HepG2 (cell line): ENCODE data around the gene CHIC2. TPM values are rescaled to one million over a fixed set of nuclear protein-coding genes. Genes with fewer than 3 reads are reported as not detected.
A peak's percentile ranks its signal among the peaks of the same experiment; 100 is the strongest.

Source experiments
- AGO2 ChIP-seq: fragments of 200-400 bp; formaldehyde crosslinking; optimal IDR thresholded peaks from 2 replicates; pipeline ENCODE3; 2017; ENCODE audit warnings: mild to moderate bottlenecking, low read depth, low read length, moderate library complexity
- CC2D1A ChIP-seq: sonication (generic); formaldehyde crosslinking; IDR thresholded peaks from 2 replicates; pipeline ENCODE4 v1.8.1; 2023; ENCODE audit warnings: mild to moderate bottlenecking, missing genetic modification reagents
- CHD4 ChIP-seq: fragments of 200-600 bp; sonication (generic); IDR thresholded peaks from 2 replicates; pipeline ENCODE4 v1.7.0; 2017; ENCODE audit warnings: mild to moderate bottlenecking, low read length, borderline replicate concordance
- ETV5 ChIP-seq: IDR thresholded peaks from 2 replicates; pipeline ENCODE4 v1.6.1; 2018; ENCODE audit warnings: missing biosample characterization, missing genetic modification reagents, inconsistent platforms, borderline replicate concordance
- FOXJ3 ChIP-seq: sonication (generic); formaldehyde crosslinking; IDR thresholded peaks from 2 replicates; pipeline ENCODE4 v1.4.0; 2020; ENCODE audit warnings: missing genetic modification reagents, mild to moderate bottlenecking, borderline replicate concordance
- FOXK1 ChIP-seq: sonication (generic); formaldehyde crosslinking; IDR thresholded peaks from 2 replicates; pipeline ENCODE4 v1.4.0; 2020; ENCODE audit warnings: low read depth, missing genetic modification reagents, borderline replicate concordance
- GABPA ChIP-seq, 2 experiments: IDR thresholded peaks; 2 replicates each; pipeline ENCODE4 v1.6.1; 2011 to 2016; ENCODE audit warnings: low read depth in 2 of 2, low read length in 1 of 2, missing biosample characterization in 1 of 2, missing genetic modification characterization in 1 of 2
- HNRNPLL ChIP-seq: fragments of 200-400 bp; formaldehyde crosslinking; IDR thresholded peaks from 2 replicates; pipeline ENCODE4 v1.6.1; 2017; ENCODE audit warnings: mild to moderate bottlenecking, low read depth, low read length; ENCODE audit not compliant: poor library complexity, severe bottlenecking
- POLR2AphosphoS5 ChIP-seq: IDR thresholded peaks from 2 replicates; pipeline ENCODE4 v1.6.1; 2012; ENCODE audit warnings: low read depth, low read length
- SP5 ChIP-seq: IDR thresholded peaks from 2 replicates; pipeline ENCODE4 v1.6.1; 2016; ENCODE audit warnings: low read depth, borderline replicate concordance
- TOPORS ChIP-seq: sonication (generic); formaldehyde crosslinking; IDR thresholded peaks from 2 replicates; pipeline ENCODE4 v1.8.0; 2023; ENCODE audit warnings: mild to moderate bottlenecking, missing genetic modification reagents
- ZBTB42 ChIP-seq: sonication (generic); formaldehyde crosslinking; IDR thresholded peaks from 2 replicates; pipeline ENCODE4 v1.5.0; 2020; ENCODE audit warnings: mild to moderate bottlenecking, missing genetic modification reagents
- ZMYM2 ChIP-seq: sonication (generic); formaldehyde crosslinking; IDR thresholded peaks from 2 replicates; pipeline ENCODE4 v1.8.0; 2022; ENCODE audit warnings: mild to moderate bottlenecking, missing genetic modification reagents
- ZNF10 ChIP-seq: sonication (generic); formaldehyde crosslinking; IDR thresholded peaks from 2 replicates; pipeline ENCODE4 v1.4.0; 2020; ENCODE audit warnings: mild to moderate bottlenecking, low read depth, missing genetic modification reagents, borderline replicate concordance
- ZNF136 ChIP-seq: sonication (generic); formaldehyde crosslinking; IDR thresholded peaks from 2 replicates; pipeline ENCODE4 v1.8.1; 2022; ENCODE audit warnings: low read depth, mild to moderate bottlenecking, moderate library complexity, missing genetic modification reagents
- ZNF160 ChIP-seq: sonication (generic); formaldehyde crosslinking; IDR thresholded peaks from 2 replicates; pipeline ENCODE4 v1.8.0; 2022; ENCODE audit warnings: mild to moderate bottlenecking, inconsistent platforms, missing genetic modification reagents
- ZNF232 ChIP-seq: sonication (generic); formaldehyde crosslinking; IDR thresholded peaks from 2 replicates; pipeline ENCODE4 v1.4.0; 2020; ENCODE audit warnings: missing genetic modification reagents, borderline replicate concordance
- ZNF34 ChIP-seq: sonication (generic); formaldehyde crosslinking; IDR thresholded peaks from 2 replicates; pipeline ENCODE4 v1.4.0; 2020; ENCODE audit warnings: mild to moderate bottlenecking, missing genetic modification reagents, borderline replicate concordance
- ZNF432 ChIP-seq: sonication (generic); formaldehyde crosslinking; IDR thresholded peaks from 2 replicates; pipeline ENCODE4 v1.5.0; 2020; ENCODE audit warnings: missing genetic modification reagents, mild to moderate bottlenecking, borderline replicate concordance
- ZNF598 ChIP-seq: sonication (generic); formaldehyde crosslinking; IDR thresholded peaks from 2 replicates; pipeline ENCODE4 v1.5.1; 2020; ENCODE audit warnings: mild to moderate bottlenecking, missing genetic modification reagents, borderline replicate concordance
- ZNF724P ChIP-seq: sonication (generic); formaldehyde crosslinking; IDR thresholded peaks from 2 replicates; pipeline ENCODE4 v1.8.0; 2022; ENCODE audit warnings: missing genetic modification reagents, borderline replicate concordance
- ZNF746 ChIP-seq: sonication (generic); formaldehyde crosslinking; IDR thresholded peaks from 2 replicates; pipeline ENCODE4 v1.8.0; 2022; ENCODE audit warnings: mild to moderate bottlenecking, missing genetic modification reagents
- ZSCAN9 ChIP-seq: IDR thresholded peaks from 2 replicates; pipeline ENCODE4 v1.6.1; 2016; ENCODE audit warnings: borderline replicate concordance
- polyA plus RNA-seq, 8 experiments: library from polyadenylated mRNA; depleted of rRNA in 3 of 8; stranded (reverse) in 7 of 8; unstranded in 1 of 8; fragments of >200 nt; fragmentation: Illumina TruSeq in 4 of 8; extraction: Trizol in 4 of 8; gene quantifications; 2 replicates each; pipeline versions ENCODE4 v1.2.1 to v1.2.3, GENCODE V29; 2011 to 2016; ENCODE audit warnings: low read depth in 4 of 8, missing spikeins in 1 of 8, mixed read lengths in 1 of 8; ENCODE audit not compliant: insufficient read depth in 1 of 8
- total RNA-seq, 5 experiments: library from RNA; depleted of rRNA; stranded (reverse); fragments of >200 nt; fragmentation: Illumina TruSeq; extraction: Trizol; gene quantifications; 2 replicates each; pipeline ENCODE4 v1.2.3, GENCODE V29; 2016; ENCODE audit warnings: low read depth in 1 of 5
- TF ChIP-seq, protein P1 (sequence below): sonication (generic); formaldehyde crosslinking; IDR thresholded peaks from 2 replicates; pipeline ENCODE4 v1.9.0; 2021; ENCODE audit warnings: missing genetic modification reagents, borderline replicate concordance
- TF ChIP-seq, protein P2 (sequence below): sonication (generic); formaldehyde crosslinking; IDR thresholded peaks from 2 replicates; pipeline ENCODE4 v1.5.0; 2020; ENCODE audit warnings: missing genetic modification reagents
- TF ChIP-seq, protein P3 (sequence below): sonication (generic); formaldehyde crosslinking; IDR thresholded peaks from 2 replicates; pipeline ENCODE4 v1.4.0; 2020; ENCODE audit warnings: mild to moderate bottlenecking, missing genetic modification reagents

Gene CHIC2
- total and polyA plus RNA-seq, 2 of the 13 experiments (the other 11 are each of a cell fraction or from before 2014, with no cell fraction given) = 10.0 to 17.2 TPM

- TF ChIP-seq, protein P1, sequence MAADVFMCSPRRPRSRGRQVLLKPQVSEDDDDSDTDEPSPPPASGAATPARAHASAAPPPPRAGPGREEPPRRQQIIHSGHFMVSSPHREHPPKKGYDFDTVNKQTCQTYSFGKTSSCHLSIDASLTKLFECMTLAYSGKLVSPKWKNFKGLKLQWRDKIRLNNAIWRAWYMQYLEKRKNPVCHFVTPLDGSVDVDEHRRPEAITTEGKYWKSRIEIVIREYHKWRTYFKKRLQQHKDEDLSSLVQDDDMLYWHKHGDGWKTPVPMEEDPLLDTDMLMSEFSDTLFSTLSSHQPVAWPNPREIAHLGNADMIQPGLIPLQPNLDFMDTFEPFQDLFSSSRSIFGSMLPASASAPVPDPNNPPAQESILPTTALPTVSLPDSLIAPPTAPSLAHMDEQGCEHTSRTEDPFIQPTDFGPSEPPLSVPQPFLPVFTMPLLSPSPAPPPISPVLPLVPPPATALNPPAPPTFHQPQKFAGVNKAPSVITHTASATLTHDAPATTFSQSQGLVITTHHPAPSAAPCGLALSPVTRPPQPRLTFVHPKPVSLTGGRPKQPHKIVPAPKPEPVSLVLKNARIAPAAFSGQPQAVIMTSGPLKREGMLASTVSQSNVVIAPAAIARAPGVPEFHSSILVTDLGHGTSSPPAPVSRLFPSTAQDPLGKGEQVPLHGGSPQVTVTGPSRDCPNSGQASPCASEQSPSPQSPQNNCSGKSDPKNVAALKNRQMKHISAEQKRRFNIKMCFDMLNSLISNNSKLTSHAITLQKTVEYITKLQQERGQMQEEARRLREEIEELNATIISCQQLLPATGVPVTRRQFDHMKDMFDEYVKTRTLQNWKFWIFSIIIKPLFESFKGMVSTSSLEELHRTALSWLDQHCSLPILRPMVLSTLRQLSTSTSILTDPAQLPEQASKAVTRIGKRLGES = no peak
- TF ChIP-seq ETV5 (CRISPR knock-in tag) (peak; percentile 78), ZNF598 (CRISPR knock-in tag) (no peak), ZNF232 (CRISPR knock-in tag) (0 out of 2 replicates have a peak, but pooled peaks have one; percentile 35), ZMYM2 (CRISPR knock-in tag) (no peak), CC2D1A (CRISPR knock-in tag) (no peak), ZNF432 (CRISPR knock-in tag) (no peak), ZBTB42 (CRISPR knock-in tag) (no peak; the same call in 1 of the 2 replicates), GABPA (IDR thresholded peaks at IDR 0.05; ENCODE audit: low read depth, low read length) (no peak; the same call in 1 of the 2 replicates), GABPA (CRISPR knock-in tag; IDR thresholded peaks at IDR 0.05; ENCODE audit: low read depth) (peak; percentile 60), AGO2 (peak; percentile 77), ZNF724P (CRISPR knock-in tag) (no peak), ZNF10 (CRISPR knock-in tag) (no peak), ZNF136 (no peak), TOPORS (CRISPR knock-in tag) (peak; percentile 52; the same call in 1 of the 2 replicates), POLR2AphosphoS5 (peak; percentile 76), ZNF746 (CRISPR knock-in tag) (no peak), HNRNPLL (peak; percentile 95), ZNF34 (CRISPR knock-in tag) (no peak), FOXJ3 (CRISPR knock-in tag) (no peak), ZNF160 (CRISPR knock-in tag) (no peak), ZSCAN9 (CRISPR knock-in tag) (no peak), SP5 (CRISPR knock-in tag) (no peak), CHD4 (no peak), FOXK1 (CRISPR knock-in tag) (peak; percentile 92)
- TF ChIP-seq, protein P2, sequence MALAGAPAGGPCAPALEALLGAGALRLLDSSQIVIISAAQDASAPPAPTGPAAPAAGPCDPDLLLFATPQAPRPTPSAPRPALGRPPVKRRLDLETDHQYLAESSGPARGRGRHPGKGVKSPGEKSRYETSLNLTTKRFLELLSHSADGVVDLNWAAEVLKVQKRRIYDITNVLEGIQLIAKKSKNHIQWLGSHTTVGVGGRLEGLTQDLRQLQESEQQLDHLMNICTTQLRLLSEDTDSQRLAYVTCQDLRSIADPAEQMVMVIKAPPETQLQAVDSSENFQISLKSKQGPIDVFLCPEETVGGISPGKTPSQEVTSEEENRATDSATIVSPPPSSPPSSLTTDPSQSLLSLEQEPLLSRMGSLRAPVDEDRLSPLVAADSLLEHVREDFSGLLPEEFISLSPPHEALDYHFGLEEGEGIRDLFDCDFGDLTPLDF (CRISPR knock-in tag) = 0 out of 2 replicates have a peak, but pooled peaks have one; percentile 41
- TF ChIP-seq, protein P3, sequence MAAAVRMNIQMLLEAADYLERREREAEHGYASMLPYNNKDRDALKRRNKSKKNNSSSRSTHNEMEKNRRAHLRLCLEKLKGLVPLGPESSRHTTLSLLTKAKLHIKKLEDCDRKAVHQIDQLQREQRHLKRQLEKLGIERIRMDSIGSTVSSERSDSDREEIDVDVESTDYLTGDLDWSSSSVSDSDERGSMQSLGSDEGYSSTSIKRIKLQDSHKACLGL (CRISPR knock-in tag) = no peak
Measured at GRCh38 chr4:54064317-54065111, at the start of gene CHIC2 (continued).
